Measurements from ENCODE around the gene SND1. TPM values are rescaled to one million over a fixed set of nuclear protein-coding genes. Genes with fewer than 3 reads are reported as not detected.

Gene SND1
- total and polyA plus RNA-seq, 10 of the 15 experiments (the other 5 are each of a cell fraction or from before 2014, with no cell fraction given) = 52.4 to 270 (median 146) TPM

DNA sequence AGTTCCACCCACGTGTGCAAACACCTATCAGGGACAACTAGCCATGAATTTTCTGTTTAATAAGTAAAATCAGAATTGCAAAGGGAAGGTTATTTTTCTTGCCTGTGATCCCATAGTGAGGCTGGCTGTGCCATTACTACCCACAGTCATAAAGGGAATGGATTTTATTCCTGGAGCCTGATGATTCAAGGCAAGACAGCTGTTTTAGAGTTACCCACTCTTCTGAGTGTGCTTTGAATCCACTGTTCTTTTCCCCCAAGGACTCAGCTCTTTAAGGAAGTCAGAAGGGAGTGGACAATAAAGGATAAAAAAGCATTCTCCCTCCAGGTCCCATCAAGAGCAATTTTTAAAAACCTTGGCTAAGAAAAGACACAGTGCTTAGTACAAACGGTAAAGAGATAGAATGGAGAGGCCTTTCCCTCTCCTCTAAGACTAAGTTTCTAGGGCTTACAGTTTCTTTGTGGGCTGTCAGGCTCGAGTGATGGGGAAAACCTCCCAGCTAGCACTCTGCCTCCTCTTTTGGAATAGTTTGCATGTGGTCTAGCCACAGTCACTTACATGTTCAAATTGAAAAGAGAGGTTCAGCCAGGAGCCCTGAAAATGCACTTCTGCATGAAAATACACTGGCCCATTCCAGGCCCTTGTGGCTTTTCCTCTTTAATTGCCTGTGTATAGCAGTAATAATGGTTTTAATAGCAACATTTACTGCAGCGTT lies 384.4 kb downstream of the SND1 start (continued):
- peak in 1 of 2 experiments; percentile 41; a peak in 2 of 4 replicates for TF ChIP-seq IKZF2 (IDR thresholded peaks at IDR 0.05)
- TF ChIP-seq IKZF1 (conservative IDR thresholded peaks at IDR 0.05) = peak; percentile 55
- 0 out of 2 replicates have a peak, but pooled peaks have one; percentile 47 for TF ChIP-seq MEF2A (IDR thresholded peaks at IDR 0.05; ENCODE audit: insufficient read depth, low read depth, low read length)
- peak; percentile 31; the same call in 1 of the 2 replicates for TF ChIP-seq ZNF217 (IDR thresholded peaks at IDR 0.05)

DNA sequence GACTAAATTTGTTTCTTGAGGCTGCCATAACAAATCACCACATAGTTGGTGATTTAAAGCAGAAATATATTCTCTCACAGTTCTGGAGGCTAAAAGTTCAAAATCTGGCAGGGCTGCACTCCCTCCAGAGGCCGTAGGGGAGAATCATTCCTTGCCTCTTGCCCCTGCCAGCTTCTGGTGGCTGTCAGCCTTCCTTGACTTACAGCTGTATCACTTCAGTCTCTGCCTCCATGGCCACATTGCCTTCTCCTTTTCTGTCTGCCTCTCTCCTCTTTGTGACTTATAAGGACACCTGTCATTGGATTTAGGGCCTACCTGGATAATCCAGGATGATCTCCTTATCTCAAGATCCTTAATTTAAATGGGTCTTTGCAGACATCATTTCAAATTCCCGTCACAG lies 385.1 kb downstream of the SND1 start:
- H3K9ac ChIP-seq (ENCODE audit: control insufficient read depth, insufficient read depth, low read length) = no peak overlapping the region
- ChIA-PET CTCF (interaction anchor here (0.9 kb wide), 2 partner anchors 99 to 172 kb away, joined by 3 read pairs; no protein-coding TSS in a partner anchor), RAD21 (ENCODE audit: unreplicated experiment) (interaction anchor here (1.0 to 1.4 kb wide), 3 partner anchors 9 to 67 kb away, joined by 3 to 5 read pairs (median 4); no protein-coding TSS in a partner anchor), SMC1A (ENCODE audit: uncharacterized antibody, unreplicated experiment) (interaction anchor here (0.7 to 1.5 kb wide), 5 partner anchors 66 to 595 kb away, joined by 3 to 5 read pairs (median 3); no protein-coding TSS in a partner anchor), POLR2A (no interaction called here)
- BruUV-seq (replicated peaks) = no TSS peak
- no peak for FAIRE-seq
- H2AFZ ChIP-seq (ENCODE audit: control insufficient read depth, low read depth, low read length) = no peak overlapping the region
- H4K20me1 ChIP-seq (ENCODE audit: control insufficient read depth, insufficient read depth) = peaks cover 31% of the 10 kb centered on the region
- ATAC-seq = peak; percentile 26
- no peaks in the 10 kb centered on the region for H3K9me3 ChIP-seq (replicated peaks; ENCODE audit: control insufficient read depth, insufficient read depth, low read length)
- TF ChIP-seq SP1 (IDR thresholded peaks at IDR 0.05; ENCODE audit: low read depth, low read length) (no peak), CHD4 (IDR thresholded peaks at IDR 0.05) (no peak), ZZZ3 (IDR thresholded peaks at IDR 0.05; ENCODE audit: control insufficient read depth, insufficient read length, low read depth) (no peak), SMAD1 (IDR thresholded peaks at IDR 0.05; ENCODE audit: low read depth, partially characterized antibody) (no peak), STAT1 (conservative IDR thresholded peaks at IDR 0.05) (no peak)
- TF ChIP-seq, protein P1, sequence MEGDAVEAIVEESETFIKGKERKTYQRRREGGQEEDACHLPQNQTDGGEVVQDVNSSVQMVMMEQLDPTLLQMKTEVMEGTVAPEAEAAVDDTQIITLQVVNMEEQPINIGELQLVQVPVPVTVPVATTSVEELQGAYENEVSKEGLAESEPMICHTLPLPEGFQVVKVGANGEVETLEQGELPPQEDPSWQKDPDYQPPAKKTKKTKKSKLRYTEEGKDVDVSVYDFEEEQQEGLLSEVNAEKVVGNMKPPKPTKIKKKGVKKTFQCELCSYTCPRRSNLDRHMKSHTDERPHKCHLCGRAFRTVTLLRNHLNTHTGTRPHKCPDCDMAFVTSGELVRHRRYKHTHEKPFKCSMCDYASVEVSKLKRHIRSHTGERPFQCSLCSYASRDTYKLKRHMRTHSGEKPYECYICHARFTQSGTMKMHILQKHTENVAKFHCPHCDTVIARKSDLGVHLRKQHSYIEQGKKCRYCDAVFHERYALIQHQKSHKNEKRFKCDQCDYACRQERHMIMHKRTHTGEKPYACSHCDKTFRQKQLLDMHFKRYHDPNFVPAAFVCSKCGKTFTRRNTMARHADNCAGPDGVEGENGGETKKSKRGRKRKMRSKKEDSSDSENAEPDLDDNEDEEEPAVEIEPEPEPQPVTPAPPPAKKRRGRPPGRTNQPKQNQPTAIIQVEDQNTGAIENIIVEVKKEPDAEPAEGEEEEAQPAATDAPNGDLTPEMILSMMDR (IDR thresholded peaks at IDR 0.05 in 2 of 3, conservative IDR thresholded peaks at IDR 0.05 in 1 of 3; ENCODE audit: control insufficient read depth in 2 of 3, extremely low read depth in 1 of 3, insufficient read depth in 1 of 3, low read depth in 3 of 3, low read length in 3 of 3) = 0 out of 6 replicates have a peak, but pooled peaks of 1 of the 3 experiments have one; percentile 8
- TF ChIP-seq, protein P2, sequence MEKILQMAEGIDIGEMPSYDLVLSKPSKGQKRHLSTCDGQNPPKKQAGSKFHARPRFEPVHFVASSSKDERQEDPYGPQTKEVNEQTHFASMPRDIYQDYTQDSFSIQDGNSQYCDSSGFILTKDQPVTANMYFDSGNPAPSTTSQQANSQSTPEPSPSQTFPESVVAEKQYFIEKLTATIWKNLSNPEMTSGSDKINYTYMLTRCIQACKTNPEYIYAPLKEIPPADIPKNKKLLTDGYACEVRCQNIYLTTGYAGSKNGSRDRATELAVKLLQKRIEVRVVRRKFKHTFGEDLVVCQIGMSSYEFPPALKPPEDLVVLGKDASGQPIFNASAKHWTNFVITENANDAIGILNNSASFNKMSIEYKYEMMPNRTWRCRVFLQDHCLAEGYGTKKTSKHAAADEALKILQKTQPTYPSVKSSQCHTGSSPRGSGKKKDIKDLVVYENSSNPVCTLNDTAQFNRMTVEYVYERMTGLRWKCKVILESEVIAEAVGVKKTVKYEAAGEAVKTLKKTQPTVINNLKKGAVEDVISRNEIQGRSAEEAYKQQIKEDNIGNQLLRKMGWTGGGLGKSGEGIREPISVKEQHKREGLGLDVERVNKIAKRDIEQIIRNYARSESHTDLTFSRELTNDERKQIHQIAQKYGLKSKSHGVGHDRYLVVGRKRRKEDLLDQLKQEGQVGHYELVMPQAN (conservative IDR thresholded peaks at IDR 0.05) = no peak
- no peak overlapping the region for H3K4me3 ChIP-seq
- in situ Hi-C loops (cut with MboI) = no loop called here
- no peak overlapping the region; the same call in 1 of the 2 replicates for H3K27ac ChIP-seq (ENCODE audit: control insufficient read depth, insufficient read depth)
- intact Hi-C loops (cut with micrococcal nuclease; ENCODE audit: unreplicated experiment) = loop anchor here (5.0 kb wide), 1 partner anchor 170 kb away; no protein-coding TSS in a partner anchor
- H3K79me2 ChIP-seq (ENCODE audit: control insufficient read depth, insufficient read depth, low read length) = peaks cover 1% of the 10 kb centered on the region; the same call in 1 of the 2 replicates
- H3K4me2 ChIP-seq (ENCODE audit: control insufficient read depth, insufficient read depth) = peak overlapping the region; percentile 58; the same call in 1 of the 2 replicates
- H3K4me1 ChIP-seq (ENCODE audit: control insufficient read depth, insufficient read depth, low read length) = peaks cover 45% of the 10 kb centered on the region
- no peaks in the 10 kb centered on the region for H3K27me3 ChIP-seq (replicated peaks in 1 of 2; ENCODE audit: control insufficient read depth in 2 of 2, insufficient read depth in 2 of 2, low read length in 1 of 2)
- WGBS (ENCODE audit: insufficient coverage, insufficient replicate concordance, low lambda C conversion rate, missing lambda C conversion rate) = 74% methylated on average over 2 of the region's 2 CpGs
- no peak for DNase-seq (ENCODE audit: low read depth, low spot score)
- peaks cover 3% of the 10 kb centered on the region in 2 experiments; a peak in 3 of 4 replicates for H3K36me3 ChIP-seq (ENCODE audit: control insufficient read depth in 2 of 2, insufficient read depth in 2 of 2, low read length in 1 of 2)

Data from GM12878 (cell line).